Stomach (tissue), 4 donors: ENCODE measurements around the gene NTF4.

Source experiments
- EP300 ChIP-seq: sonication (generic); formaldehyde crosslinking; IDR thresholded peaks from one replicate; pipeline ENCODE4 v1.6.1; 2017; ENCODE audit warnings: antibody characterized with exemption
- POLR2A ChIP-seq, 4 donors: fragments of 450-650 bp; IDR thresholded peaks; one replicate each; pipeline ENCODE4 v1.6.1; 2016; ENCODE audit warnings: antibody characterized with exemption in 4 of 4, control low read depth in 2 of 4, mild to moderate bottlenecking in 1 of 4, moderate library complexity in 1 of 4
- POLR2AphosphoS5 ChIP-seq, 3 donors: sonication (generic); formaldehyde crosslinking; IDR thresholded peaks; one replicate each; pipeline ENCODE4 v1.6.1; 2016; ENCODE audit warnings: antibody characterized with exemption in 3 of 3
- TF ChIP-seq, protein P1 (sequence below), 7 experiments: fragments of 450-650 bp in 4 of 7; fragments of 200-600 bp in 3 of 7; sonication (generic) in 3 of 7; IDR thresholded peaks; one replicate each; pipeline ENCODE4 v1.5.1; 2016 to 2019; ENCODE audit warnings: antibody characterized with exemption in 7 of 7, control low read depth in 2 of 7, mild to moderate bottlenecking in 1 of 7

DNA sequence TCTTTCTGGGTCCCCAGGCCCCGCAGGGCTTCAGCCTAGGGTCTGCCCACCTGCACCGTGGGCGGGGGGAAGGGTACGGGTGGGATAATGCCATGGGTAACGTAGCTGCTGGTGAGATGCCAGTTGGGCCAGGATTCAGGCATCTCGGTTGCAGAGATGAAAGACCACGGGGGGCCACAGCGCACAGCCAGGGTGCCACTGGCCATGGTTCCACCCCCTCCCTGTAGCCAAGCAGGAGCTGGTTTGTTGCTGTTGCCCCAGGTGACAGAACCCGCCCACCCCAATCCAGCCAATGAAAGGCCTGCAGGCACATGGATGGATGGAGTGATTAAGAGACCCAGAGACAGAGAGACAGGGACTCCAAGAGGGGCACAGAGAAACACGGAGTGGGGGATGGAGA, 6.1 kb downstream of the NTF4 start:
- TF ChIP-seq POLR2A (IDR thresholded peaks at IDR 0.05) (no peak), POLR2AphosphoS5 (IDR thresholded peaks at IDR 0.05) (no peak), EP300 (no peak)
- TF ChIP-seq, protein P1, sequence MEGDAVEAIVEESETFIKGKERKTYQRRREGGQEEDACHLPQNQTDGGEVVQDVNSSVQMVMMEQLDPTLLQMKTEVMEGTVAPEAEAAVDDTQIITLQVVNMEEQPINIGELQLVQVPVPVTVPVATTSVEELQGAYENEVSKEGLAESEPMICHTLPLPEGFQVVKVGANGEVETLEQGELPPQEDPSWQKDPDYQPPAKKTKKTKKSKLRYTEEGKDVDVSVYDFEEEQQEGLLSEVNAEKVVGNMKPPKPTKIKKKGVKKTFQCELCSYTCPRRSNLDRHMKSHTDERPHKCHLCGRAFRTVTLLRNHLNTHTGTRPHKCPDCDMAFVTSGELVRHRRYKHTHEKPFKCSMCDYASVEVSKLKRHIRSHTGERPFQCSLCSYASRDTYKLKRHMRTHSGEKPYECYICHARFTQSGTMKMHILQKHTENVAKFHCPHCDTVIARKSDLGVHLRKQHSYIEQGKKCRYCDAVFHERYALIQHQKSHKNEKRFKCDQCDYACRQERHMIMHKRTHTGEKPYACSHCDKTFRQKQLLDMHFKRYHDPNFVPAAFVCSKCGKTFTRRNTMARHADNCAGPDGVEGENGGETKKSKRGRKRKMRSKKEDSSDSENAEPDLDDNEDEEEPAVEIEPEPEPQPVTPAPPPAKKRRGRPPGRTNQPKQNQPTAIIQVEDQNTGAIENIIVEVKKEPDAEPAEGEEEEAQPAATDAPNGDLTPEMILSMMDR (IDR thresholded peaks at IDR 0.05) = no peak
